ENCODE measurements around the gene EPAS1. TPM values are rescaled to one million over a fixed set of nuclear protein-coding genes. Genes with fewer than 3 reads are reported as not detected.

Gene EPAS1
- total and polyA plus RNA-seq, 2 of the 13 experiments (the other 11 are each of a cell fraction or from before 2014, with no cell fraction given), result 47.1 to 182 TPM

DNA sequence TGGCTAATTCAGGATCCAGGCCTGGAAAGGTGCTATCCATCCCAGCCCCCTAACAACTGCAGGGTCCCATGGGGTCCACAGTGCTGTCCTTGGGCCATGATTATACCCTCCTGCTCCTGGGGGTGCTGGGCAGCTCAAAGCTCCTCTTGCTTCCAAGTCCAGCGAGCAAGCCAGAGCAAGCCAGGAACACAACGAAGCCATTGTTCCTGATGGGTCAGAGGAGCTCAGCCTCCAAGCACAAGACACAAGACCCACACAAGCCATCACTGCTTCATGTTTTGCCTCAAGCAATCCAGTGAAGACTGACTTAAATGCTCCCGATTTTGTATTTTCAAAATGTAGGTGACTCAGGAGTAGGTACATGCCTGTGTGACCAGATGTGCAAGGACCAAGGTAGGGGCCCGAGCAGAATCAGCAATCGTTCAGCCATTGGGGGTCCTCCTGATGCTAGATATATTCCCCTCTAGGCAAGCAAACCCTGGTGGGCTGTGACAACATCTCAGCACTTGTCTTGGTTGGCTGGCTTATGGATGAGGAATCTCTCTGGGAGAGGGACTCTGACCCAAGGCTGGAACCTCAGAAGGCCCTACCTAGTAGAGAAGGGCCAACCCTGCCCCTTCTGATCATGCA, 90.8 kb downstream of the EPAS1 start (continued):
- TF ChIP-seq, protein P1, sequence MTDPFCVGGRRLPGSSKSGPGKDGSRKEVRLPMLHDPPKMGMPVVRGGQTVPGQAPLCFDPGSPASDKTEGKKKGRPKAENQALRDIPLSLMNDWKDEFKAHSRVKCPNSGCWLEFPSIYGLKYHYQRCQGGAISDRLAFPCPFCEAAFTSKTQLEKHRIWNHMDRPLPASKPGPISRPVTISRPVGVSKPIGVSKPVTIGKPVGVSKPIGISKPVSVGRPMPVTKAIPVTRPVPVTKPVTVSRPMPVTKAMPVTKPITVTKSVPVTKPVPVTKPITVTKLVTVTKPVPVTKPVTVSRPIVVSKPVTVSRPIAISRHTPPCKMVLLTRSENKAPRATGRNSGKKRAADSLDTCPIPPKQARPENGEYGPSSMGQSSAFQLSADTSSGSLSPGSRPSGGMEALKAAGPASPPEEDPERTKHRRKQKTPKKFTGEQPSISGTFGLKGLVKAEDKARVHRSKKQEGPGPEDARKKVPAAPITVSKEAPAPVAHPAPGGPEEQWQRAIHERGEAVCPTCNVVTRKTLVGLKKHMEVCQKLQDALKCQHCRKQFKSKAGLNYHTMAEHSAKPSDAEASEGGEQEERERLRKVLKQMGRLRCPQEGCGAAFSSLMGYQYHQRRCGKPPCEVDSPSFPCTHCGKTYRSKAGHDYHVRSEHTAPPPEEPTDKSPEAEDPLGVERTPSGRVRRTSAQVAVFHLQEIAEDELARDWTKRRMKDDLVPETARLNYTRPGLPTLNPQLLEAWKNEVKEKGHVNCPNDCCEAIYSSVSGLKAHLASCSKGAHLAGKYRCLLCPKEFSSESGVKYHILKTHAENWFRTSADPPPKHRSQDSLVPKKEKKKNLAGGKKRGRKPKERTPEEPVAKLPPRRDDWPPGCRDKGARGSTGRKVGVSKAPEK (CRISPR knock-in tag; IDR thresholded peaks at IDR 0.05; ENCODE audit: borderline replicate concordance), result no peak
- TF ChIP-seq SP140L (CRISPR knock-in tag; IDR thresholded peaks at IDR 0.05; ENCODE audit: borderline replicate concordance), result no peak
- TF ChIP-seq ATF7-NPFF (CRISPR knock-in tag; IDR thresholded peaks at IDR 0.05; ENCODE audit: low read depth), result no peak
- no peak for TF ChIP-seq ZIK1 (CRISPR knock-in tag; IDR thresholded peaks at IDR 0.05; ENCODE audit: borderline replicate concordance, low read depth)
- TF ChIP-seq, protein P2, sequence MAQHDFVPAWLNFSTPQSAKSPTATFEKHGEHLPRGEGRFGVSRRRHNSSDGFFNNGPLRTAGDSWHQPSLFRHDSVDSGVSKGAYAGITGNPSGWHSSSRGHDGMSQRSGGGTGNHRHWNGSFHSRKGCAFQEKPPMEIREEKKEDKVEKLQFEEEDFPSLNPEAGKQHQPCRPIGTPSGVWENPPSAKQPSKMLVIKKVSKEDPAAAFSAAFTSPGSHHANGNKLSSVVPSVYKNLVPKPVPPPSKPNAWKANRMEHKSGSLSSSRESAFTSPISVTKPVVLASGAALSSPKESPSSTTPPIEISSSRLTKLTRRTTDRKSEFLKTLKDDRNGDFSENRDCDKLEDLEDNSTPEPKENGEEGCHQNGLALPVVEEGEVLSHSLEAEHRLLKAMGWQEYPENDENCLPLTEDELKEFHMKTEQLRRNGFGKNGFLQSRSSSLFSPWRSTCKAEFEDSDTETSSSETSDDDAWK (CRISPR knock-in tag; IDR thresholded peaks at IDR 0.05), result no peak
- no peak for TF ChIP-seq ZBTB38 (CRISPR knock-in tag; IDR thresholded peaks at IDR 0.05)
- no peak for TF ChIP-seq RARA (CRISPR knock-in tag; IDR thresholded peaks at IDR 0.05)
- TF ChIP-seq ZSCAN25 (CRISPR knock-in tag; IDR thresholded peaks at IDR 0.05), result no peak
- TF ChIP-seq HOXA7 (CRISPR knock-in tag; IDR thresholded peaks at IDR 0.05), result no peak
- TF ChIP-seq, protein P3, sequence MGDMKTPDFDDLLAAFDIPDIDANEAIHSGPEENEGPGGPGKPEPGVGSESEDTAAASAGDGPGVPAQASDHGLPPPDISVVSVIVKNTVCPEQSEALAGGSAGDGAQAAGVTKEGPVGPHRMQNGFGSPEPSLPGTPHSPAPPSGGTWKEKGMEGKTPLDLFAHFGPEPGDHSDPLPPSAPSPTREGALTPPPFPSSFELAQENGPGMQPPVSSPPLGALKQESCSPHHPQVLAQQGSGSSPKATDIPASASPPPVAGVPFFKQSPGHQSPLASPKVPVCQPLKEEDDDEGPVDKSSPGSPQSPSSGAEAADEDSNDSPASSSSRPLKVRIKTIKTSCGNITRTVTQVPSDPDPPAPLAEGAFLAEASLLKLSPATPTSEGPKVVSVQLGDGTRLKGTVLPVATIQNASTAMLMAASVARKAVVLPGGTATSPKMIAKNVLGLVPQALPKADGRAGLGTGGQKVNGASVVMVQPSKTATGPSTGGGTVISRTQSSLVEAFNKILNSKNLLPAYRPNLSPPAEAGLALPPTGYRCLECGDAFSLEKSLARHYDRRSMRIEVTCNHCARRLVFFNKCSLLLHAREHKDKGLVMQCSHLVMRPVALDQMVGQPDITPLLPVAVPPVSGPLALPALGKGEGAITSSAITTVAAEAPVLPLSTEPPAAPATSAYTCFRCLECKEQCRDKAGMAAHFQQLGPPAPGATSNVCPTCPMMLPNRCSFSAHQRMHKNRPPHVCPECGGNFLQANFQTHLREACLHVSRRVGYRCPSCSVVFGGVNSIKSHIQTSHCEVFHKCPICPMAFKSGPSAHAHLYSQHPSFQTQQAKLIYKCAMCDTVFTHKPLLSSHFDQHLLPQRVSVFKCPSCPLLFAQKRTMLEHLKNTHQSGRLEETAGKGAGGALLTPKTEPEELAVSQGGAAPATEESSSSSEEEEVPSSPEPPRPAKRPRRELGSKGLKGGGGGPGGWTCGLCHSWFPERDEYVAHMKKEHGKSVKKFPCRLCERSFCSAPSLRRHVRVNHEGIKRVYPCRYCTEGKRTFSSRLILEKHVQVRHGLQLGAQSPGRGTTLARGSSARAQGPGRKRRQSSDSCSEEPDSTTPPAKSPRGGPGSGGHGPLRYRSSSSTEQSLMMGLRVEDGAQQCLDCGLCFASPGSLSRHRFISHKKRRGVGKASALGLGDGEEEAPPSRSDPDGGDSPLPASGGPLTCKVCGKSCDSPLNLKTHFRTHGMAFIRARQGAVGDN (CRISPR knock-in tag; IDR thresholded peaks at IDR 0.05), result peak; percentile 66
- no peak for TF ChIP-seq KLF9 (CRISPR knock-in tag; IDR thresholded peaks at IDR 0.05; ENCODE audit: low read depth)
- TF ChIP-seq XBP1 (CRISPR knock-in tag; IDR thresholded peaks at IDR 0.05), result no peak
- no peak for TF ChIP-seq TCF7L2 (IDR thresholded peaks at IDR 0.05; ENCODE audit: low read depth, low read length)
- TF ChIP-seq SETDB1 (CRISPR knock-in tag; IDR thresholded peaks at IDR 0.05; ENCODE audit: borderline replicate concordance), result no peak
- no peak for TF ChIP-seq HMGA1 (CRISPR knock-in tag; conservative IDR thresholded peaks at IDR 0.05)
- TF ChIP-seq ZNF660 (CRISPR knock-in tag; IDR thresholded peaks at IDR 0.05; ENCODE audit: borderline replicate concordance, low read depth), result no peak
- TF ChIP-seq ZNF354B (CRISPR knock-in tag; IDR thresholded peaks at IDR 0.05), result no peak
- no peak for TF ChIP-seq KLF11 (CRISPR knock-in tag; IDR thresholded peaks at IDR 0.05)
- TF ChIP-seq, protein P4, sequence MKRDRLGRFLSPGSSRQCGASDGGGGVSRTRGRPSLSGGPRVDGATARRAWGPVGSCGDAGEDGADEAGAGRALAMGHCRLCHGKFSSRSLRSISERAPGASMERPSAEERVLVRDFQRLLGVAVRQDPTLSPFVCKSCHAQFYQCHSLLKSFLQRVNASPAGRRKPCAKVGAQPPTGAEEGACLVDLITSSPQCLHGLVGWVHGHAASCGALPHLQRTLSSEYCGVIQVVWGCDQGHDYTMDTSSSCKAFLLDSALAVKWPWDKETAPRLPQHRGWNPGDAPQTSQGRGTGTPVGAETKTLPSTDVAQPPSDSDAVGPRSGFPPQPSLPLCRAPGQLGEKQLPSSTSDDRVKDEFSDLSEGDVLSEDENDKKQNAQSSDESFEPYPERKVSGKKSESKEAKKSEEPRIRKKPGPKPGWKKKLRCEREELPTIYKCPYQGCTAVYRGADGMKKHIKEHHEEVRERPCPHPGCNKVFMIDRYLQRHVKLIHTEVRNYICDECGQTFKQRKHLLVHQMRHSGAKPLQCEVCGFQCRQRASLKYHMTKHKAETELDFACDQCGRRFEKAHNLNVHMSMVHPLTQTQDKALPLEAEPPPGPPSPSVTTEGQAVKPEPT (CRISPR knock-in tag; IDR thresholded peaks at IDR 0.05; ENCODE audit: low read depth), result no peak
- no peak for TF ChIP-seq KDM3A (CRISPR knock-in tag; IDR thresholded peaks at IDR 0.05; ENCODE audit: low read depth)
- TF ChIP-seq MAFG (CRISPR knock-in tag; IDR thresholded peaks at IDR 0.05), result no peak
